Vagina (tissue), 2 donors: ENCODE data around the gene PHLDB2.

ENCODE experiments used
- CTCF ChIP-seq, 3 experiments: fragments of 450-650 bp in 2 of 3; fragments of 200-600 bp in 1 of 3; sonication (generic) in 1 of 3; IDR thresholded peaks; one replicate each; pipeline ENCODE4 v1.5.1; 2017 to 2019; ENCODE audit warnings: antibody characterized with exemption in 3 of 3, mild to moderate bottlenecking in 2 of 3, moderate library complexity in 2 of 3
- POLR2AphosphoS5 ChIP-seq, 2 donors: sonication (generic); formaldehyde crosslinking; IDR thresholded peaks; one replicate each; pipeline ENCODE4 v1.9.0; 2017; ENCODE audit warnings: antibody characterized with exemption in 2 of 2, mild to moderate bottlenecking in 2 of 2, low read depth in 1 of 2; ENCODE audit not compliant: insufficient read depth in 1 of 2

- TF ChIP-seq CTCF (IDR thresholded peaks at IDR 0.05) = no peak
- no peak for TF ChIP-seq POLR2AphosphoS5 (IDR thresholded peaks at IDR 0.05; ENCODE audit: insufficient read depth in 1 of 2, low read depth in 1 of 2)
Measured at GRCh38 chr3:111952866-111953450, 93.9 kb downstream of the PHLDB2 start.
